ENCODE measurements around the gene HCK.

Gene HCK

DNA sequence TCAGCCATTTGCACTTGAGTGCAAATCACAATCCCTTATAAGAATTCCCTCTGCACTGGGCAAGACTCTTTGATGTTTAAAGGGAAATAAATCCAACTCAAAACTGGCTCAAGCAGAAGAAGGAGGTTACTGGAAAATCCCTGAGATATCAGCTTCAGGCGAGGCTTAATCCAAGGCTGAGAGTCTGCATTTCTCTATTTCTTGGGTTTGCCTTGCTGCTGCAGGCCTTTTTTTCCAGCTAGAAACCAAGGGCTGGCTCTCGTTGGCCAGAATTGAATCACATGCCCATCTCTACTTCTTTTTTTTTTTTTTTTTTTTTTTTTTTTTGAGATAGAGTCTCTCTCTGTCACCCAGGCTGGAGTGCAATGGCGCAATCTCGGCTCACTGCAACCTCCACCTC, 11.7 kb downstream of the HCK start:
- no peak for DNase-seq

DNA sequence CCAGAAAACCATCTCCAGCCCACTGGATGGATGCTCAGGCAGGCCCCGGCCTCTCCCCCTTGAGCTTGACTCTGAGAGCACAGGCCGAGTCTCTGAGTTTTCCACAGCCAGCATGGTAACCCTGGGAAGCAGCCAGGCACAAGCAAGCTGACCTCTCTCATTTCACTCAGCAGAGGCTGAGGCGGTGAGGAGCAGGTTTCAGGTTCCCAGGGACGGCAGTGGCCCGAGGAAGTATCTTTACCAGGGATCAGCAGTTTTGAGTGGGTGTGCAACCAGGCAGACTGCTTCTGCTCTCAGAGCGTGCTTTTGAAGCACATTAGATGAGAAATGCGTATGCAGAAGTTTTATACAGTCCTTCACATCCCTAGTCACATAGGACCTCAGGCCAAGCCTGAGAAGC, 12.6 kb downstream of the HCK start:
- DNase-seq = peak; percentile 81

DNA sequence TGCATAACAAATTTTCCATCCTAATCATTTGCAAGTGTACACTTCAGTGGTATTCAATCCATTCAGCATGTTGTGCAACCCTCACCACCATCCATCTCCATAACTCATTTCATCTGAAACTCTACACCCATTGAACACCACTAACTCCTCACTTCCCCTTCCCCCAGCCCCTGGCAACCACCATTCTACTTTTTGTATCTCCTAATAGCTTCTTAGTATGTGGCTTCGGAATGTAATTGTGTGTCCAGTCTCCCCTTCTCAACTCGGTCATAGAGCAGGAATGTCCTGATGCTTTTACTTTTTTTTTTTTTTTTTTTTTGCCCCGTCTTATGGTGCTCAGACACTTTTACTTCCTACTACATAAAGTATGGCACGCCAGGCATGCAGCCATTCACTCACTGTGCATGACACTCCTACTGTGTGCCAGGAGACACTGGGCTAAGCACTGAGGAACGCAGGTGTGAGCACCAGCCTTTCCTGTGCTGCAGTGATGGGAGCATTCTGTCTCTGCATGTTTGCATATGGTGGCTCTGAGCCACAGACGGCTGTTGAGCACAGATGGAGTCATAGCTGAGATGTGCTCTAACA, 15.3 kb downstream of the HCK start:
- DNase-seq = no peak

GRCh38 chr20:32068174-32068573, 16.1 kb downstream of the HCK start:
- no peak for DNase-seq

- DNase-seq = peak; percentile 33
Observed at GRCh38 chr20:32069711-32070110, 17.7 kb downstream of the HCK start.

DNA sequence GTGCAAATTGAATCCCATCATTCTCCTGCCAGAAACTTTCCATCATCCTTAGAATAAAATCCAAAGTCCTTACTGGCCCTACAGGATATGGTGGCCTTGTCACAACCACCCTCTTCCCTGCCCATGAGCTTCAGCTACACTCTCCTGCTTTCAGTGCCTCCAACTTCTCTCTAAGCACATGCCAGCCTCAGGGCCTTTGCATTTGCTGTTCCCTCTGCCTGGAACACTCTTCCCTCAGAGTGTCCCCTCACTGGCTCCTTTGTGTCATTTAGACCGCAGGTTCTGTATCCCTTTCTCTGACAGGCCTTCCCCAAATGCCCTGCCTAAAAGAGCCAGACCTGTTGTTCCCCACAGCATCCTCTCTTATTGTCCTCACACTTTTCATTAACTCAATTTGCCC, 18.2 kb downstream of the HCK start:
- no peak for DNase-seq

GRCh38 chr20:32070690-32071213, 18.7 kb downstream of the HCK start:
- DNase-seq = no peak

- DNase-seq = no peak
Observed at GRCh38 chr20:32071395-32072167, 19.5 kb downstream of the HCK start.

GRCh38 chr20:32072168-32072750, 20.2 kb downstream of the HCK start:
- DNase-seq = no peak

GRCh38 chr20:32075534-32075933, 23.5 kb downstream of the HCK start:
- no peak for DNase-seq

DNA sequence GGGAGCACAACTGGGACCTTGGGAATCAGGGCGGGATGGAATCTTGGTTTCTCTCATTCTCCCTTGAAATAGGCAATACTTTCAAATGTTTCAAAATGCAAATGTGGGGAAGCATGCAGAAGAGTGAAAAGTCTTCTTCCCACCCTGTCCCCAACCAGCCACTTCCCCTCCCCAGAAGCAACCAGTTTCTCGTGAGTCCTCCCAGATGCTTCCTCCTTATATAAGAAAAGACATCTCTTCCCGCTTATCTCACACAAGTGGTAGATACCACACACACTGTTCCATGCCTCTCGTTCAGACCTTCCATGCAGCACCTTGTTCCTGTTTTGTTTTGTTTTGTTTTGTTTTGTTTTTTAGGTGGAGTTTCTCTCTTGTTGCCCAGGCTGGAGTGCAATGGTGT, 25.1 kb downstream of the HCK start:
- no peak for DNase-seq

DNA sequence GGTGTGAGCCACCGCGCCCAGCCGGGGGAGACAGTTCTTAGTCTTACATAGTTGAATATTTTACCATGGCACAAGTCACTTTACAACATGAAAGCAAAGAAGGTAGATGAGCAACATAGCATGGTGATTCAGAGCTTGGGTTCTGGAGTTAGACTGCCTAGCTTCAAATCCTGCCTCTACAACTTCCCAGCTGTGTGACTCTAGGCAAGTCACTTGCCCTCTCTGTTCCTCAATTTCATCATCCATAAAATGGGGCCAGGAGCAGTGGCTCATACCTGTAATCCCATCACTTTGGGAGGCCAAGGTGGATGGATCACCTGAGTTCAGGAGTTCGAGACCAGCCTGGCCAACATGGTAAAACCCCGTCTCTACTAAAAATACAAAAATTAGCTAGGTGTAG, 26.3 kb downstream of the HCK start:
- DNase-seq = no peak

DNA sequence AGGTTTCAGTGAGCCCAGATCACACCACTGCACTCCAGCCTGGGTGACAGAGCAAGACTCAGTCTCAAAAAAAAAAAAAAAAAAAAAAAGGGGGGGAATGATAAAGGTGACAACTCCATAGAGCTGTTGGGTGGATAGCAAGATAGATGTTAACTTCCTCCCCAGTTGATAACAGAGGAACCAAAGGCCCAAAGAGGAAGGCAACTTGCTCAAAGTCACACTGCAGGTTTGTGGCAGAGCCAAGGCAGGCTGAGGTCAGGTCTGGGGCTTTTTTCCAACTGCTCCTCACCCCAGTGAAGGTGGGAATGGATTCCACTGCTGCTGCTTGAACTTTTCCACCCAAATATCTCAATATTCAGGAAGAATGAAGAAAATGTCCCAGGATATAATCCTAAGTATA, 26.7 kb downstream of the HCK start:
- DNase-seq = no peak

- peak; percentile 31 for DNase-seq
Observed at GRCh38 chr20:32079655-32080109, 27.6 kb downstream of the HCK start.

DNA sequence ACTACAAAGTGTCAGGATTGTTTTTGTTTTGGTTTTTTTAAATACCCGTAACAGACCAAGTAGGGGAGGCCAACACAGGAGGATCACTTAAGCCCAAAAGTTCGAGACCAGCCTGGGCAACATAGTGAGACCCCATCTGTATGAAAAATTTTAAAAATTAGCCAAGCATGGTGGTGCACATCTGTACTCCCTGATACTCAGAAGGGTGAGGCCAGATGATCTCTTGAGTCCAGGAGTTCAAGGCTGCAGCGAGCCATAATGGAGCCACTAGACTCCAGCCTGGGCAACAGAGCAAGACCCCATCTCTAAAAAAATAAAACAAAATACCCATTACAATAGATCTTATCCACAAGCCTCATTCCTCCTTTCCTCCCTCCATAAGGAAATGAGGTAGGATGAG, 28.7 kb downstream of the HCK start:
- no peak for DNase-seq

DNA sequence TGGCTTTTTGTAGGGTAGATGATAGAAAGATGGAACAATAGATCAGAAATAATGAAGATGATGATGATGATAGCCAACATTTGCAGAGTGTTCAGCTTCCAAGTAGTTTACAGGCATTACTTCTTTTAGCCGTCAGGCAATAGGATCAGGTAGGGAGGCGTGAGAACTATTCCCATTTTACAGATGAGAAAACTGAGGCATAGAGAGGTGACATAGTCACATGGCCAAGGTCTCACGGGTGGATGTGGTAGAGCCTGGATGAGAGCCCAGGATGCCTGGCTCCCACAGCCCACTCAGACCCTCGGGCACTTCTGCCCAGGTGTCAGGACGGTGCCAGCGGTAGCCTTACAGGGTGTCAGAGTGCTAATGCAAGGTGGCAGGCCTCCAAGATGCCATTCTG, 31.4 kb downstream of the HCK start:
- no peak for DNase-seq

GRCh38 chr20:32087070-32087469, 35.0 kb downstream of the HCK start:
- DNase-seq = no peak

DNA sequence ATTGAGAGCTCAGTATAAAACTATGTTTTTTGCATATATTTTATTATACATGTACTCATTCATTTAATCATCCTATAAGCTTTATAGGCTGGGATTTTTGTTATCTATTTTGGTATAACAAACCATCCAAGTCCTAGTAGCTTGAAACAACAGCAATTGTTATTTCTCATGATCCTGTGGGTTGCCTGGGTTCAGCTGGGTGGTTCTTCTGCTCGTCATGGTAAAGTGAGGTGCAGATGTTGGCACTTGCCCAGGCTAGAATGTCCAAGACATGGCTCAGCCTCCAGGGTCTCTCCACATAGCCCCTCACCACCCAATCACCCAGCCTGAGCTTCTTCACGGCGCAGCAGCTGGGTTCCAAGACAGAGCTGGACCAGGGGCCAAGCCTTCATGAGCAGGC, 36.7 kb downstream of the HCK start:
- no peak for DNase-seq

GRCh38 chr20:32089637-32090362, 37.8 kb downstream of the HCK start:
- DNase-seq = no peak

DNA sequence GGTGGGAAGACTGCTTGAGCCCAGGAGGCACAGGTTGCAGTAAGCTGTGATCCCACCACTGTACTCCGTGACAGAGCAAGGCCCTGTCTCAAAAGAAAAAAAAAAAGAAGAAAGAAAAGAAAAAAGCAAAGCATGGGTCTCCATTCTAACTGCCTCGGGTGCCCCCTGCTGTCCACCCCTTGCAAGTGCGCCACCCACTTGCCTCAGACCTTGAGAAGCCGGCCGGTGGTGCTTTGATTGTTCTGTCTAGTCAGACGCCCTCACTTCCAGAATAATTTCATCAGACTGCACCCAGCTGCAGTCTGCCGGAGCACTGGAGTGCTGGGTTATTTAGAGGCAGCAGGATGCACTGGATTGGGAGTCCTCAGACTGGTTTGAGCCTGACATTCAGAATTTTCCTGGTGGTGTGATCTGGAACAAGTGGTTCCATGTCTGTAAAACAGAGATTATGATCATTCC, 39.9 kb downstream of the HCK start:
- DNase-seq = peak; percentile 85

- no peak for DNase-seq
Observed at GRCh38 chr20:32098786-32099185, 46.7 kb downstream of the HCK start.

DNA sequence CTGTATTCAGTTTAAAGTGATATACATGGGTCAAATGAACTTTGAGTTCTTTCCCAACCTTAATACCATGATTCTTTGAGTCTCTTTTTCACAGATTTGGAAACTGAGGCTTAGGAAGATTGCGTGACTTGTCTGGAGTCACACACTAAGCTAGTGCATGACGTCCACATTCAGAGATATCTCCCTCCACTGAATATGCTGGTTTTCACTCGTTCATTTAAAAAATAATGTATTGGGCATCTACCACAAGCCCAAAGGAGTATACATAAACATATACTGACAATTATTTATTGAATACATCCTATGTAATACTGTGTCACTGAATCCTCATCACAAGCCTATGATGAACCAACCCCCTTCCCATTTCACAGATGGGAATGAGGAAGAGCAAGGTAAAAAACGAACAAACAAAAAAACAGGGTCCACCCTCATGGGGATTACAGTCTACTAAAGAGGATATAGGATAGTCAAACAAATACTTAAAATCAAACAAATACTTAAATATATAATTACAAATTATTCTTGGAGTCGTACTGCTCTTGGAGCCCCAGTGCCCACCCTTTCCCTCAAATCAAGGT, 56.9 kb downstream of the HCK start:
- no peak for DNase-seq
